ENCODE data around the gene RIT2.

The RIT2 gene

DNA sequence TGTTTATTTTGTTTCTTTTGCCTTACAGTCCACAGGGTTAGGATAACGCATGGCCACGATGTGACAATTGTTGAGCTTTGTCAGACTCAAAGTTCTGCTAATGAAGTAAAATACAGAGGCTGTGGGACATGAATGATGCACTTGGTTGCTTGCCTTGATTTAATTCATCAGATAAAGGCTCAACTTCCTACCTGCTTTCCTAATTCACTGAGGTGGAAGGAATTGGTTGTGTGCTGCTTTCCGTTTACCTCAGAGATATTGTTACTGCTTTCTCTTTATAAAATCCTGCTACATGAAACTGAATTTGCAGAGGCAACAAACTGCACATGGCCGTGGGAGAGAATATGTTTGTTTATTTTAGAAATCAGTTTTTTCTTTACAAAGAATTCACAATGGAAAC is 6.6 kb downstream of the RIT2 start:
- no peak overlapping the region for H3K4me3 ChIP-seq (ENCODE audit: low read depth, low read length)
- H3K36me3 ChIP-seq (ENCODE audit: control insufficient read depth in 2 of 2, insufficient read depth in 1 of 2, low read length in 2 of 2), result no peaks in the 10 kb centered on the region
- POLR2A ChIA-PET, result no interaction called here
- H3K9me3 ChIP-seq (ENCODE audit: control insufficient read depth, insufficient read depth, low read depth, low read length), result no peaks in the 10 kb centered on the region
- CTCF ChIA-PET, result no interaction called here
- 0 out of 2 replicates have a peak, but pooled peaks cover 6% of the 10 kb centered on the region for H3K4me1 ChIP-seq (ENCODE audit: control insufficient read depth, insufficient read depth, low read length)
- no peak overlapping the region for H3K27ac ChIP-seq (ENCODE audit: extremely low read depth, low read depth, low read length)
- TF ChIP-seq, protein P1, sequence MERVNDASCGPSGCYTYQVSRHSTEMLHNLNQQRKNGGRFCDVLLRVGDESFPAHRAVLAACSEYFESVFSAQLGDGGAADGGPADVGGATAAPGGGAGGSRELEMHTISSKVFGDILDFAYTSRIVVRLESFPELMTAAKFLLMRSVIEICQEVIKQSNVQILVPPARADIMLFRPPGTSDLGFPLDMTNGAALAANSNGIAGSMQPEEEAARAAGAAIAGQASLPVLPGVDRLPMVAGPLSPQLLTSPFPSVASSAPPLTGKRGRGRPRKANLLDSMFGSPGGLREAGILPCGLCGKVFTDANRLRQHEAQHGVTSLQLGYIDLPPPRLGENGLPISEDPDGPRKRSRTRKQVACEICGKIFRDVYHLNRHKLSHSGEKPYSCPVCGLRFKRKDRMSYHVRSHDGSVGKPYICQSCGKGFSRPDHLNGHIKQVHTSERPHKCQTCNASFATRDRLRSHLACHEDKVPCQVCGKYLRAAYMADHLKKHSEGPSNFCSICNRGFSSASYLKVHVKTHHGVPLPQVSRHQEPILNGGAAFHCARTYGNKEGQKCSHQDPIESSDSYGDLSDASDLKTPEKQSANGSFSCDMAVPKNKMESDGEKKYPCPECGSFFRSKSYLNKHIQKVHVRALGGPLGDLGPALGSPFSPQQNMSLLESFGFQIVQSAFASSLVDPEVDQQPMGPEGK (tag by site-specific recombination; IDR thresholded peaks at IDR 0.05), result no peak
- TF ChIP-seq GLIS2 (tag by site-specific recombination; IDR thresholded peaks at IDR 0.05) (no peak), ZNF302 (tag by site-specific recombination; IDR thresholded peaks at IDR 0.05; ENCODE audit: low read depth) (no peak), ZNF48 (tag by site-specific recombination; IDR thresholded peaks at IDR 0.05) (no peak), SETDB1 (IDR thresholded peaks at IDR 0.05; ENCODE audit: insufficient read length, low read length) (no peak), ZNF341 (tag by site-specific recombination; IDR thresholded peaks at IDR 0.05; ENCODE audit: low read depth) (no peak), ZFHX2 (tag by site-specific recombination; conservative IDR thresholded peaks at IDR 0.05) (no peak), GLI4 (tag by site-specific recombination; IDR thresholded peaks at IDR 0.05) (no peak), FEZF1 (tag by site-specific recombination; IDR thresholded peaks at IDR 0.05) (no peak), ZNF629 (tag by site-specific recombination; IDR thresholded peaks at IDR 0.05) (no peak), ZNF423 (tag by site-specific recombination; IDR thresholded peaks at IDR 0.05) (no peak), MYNN (tag by site-specific recombination; IDR thresholded peaks at IDR 0.05; ENCODE audit: borderline replicate concordance) (no peak), ZSCAN23 (tag by site-specific recombination; IDR thresholded peaks at IDR 0.05) (no peak), ZNF184 (tag by site-specific recombination; IDR thresholded peaks at IDR 0.05) (no peak), ZNF23 (tag by site-specific recombination; IDR thresholded peaks at IDR 0.05; ENCODE audit: borderline replicate concordance) (no peak)

DNA sequence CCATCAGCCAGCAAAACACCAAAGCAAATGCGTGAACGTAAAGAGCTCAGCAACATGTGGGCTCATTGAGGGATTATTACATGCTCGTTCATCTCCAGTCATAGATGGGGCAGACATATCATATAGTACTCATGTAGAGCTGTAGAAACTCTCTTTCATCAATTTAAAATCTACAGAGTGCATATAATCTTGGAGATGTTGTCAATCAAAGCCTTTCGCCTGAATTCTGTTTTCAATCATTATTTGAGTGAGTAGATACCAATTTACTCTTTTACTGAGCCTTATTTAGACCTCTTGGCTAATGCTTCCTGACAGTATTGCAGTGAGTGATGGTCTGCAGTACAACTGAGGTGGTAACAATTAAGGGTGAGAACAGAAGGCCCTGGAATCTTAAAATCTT is 7.0 kb downstream of the RIT2 start:
- CTCF ChIA-PET, result no interaction called here
- Histone ChIP-seq H3K4me3 (ENCODE audit: low read depth, low read length) (no peak overlapping the region), H3K36me3 (ENCODE audit: control insufficient read depth in 2 of 2, insufficient read depth in 1 of 2, low read length in 2 of 2) (no peaks in the 10 kb centered on the region), H3K27ac (ENCODE audit: extremely low read depth, low read depth, low read length) (no peak overlapping the region), H3K4me1 (ENCODE audit: control insufficient read depth, insufficient read depth, low read length) (0 out of 2 replicates have a peak, but pooled peaks cover 6% of the 10 kb centered on the region), H3K9me3 (ENCODE audit: control insufficient read depth, insufficient read depth, low read depth, low read length) (no peaks in the 10 kb centered on the region)
- POLR2A ChIA-PET, result no interaction called here
- no peak for TF ChIP-seq ZBTB8A (tag by site-specific recombination; IDR thresholded peaks at IDR 0.05)
- no peak for TF ChIP-seq ZNF350 (tag by site-specific recombination; IDR thresholded peaks at IDR 0.05)
- TF ChIP-seq SCRT1 (tag by site-specific recombination; IDR thresholded peaks at IDR 0.05; ENCODE audit: borderline replicate concordance), result no peak
- TF ChIP-seq, protein P2, sequence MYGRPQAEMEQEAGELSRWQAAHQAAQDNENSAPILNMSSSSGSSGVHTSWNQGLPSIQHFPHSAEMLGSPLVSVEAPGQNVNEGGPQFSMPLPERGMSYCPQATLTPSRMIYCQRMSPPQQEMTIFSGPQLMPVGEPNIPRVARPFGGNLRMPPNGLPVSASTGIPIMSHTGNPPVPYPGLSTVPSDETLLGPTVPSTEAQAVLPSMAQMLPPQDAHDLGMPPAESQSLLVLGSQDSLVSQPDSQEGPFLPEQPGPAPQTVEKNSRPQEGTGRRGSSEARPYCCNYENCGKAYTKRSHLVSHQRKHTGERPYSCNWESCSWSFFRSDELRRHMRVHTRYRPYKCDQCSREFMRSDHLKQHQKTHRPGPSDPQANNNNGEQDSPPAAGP (tag by site-specific recombination; IDR thresholded peaks at IDR 0.05), result no peak
- TF ChIP-seq, protein P3, sequence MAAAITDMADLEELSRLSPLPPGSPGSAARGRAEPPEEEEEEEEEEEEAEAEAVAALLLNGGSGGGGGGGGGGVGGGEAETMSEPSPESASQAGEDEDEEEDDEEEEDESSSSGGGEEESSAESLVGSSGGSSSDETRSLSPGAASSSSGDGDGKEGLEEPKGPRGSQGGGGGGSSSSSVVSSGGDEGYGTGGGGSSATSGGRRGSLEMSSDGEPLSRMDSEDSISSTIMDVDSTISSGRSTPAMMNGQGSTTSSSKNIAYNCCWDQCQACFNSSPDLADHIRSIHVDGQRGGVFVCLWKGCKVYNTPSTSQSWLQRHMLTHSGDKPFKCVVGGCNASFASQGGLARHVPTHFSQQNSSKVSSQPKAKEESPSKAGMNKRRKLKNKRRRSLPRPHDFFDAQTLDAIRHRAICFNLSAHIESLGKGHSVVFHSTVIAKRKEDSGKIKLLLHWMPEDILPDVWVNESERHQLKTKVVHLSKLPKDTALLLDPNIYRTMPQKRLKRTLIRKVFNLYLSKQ (tag by site-specific recombination; IDR thresholded peaks at IDR 0.05; ENCODE audit: borderline replicate concordance), result no peak
- no peak for TF ChIP-seq ZNF132 (tag by site-specific recombination; IDR thresholded peaks at IDR 0.05; ENCODE audit: borderline replicate concordance)
- TF ChIP-seq ZNF140 (tag by site-specific recombination; IDR thresholded peaks at IDR 0.05), result no peak
- no peak for TF ChIP-seq ZBTB17 (tag by site-specific recombination; IDR thresholded peaks at IDR 0.05)
- TF ChIP-seq, protein P4, sequence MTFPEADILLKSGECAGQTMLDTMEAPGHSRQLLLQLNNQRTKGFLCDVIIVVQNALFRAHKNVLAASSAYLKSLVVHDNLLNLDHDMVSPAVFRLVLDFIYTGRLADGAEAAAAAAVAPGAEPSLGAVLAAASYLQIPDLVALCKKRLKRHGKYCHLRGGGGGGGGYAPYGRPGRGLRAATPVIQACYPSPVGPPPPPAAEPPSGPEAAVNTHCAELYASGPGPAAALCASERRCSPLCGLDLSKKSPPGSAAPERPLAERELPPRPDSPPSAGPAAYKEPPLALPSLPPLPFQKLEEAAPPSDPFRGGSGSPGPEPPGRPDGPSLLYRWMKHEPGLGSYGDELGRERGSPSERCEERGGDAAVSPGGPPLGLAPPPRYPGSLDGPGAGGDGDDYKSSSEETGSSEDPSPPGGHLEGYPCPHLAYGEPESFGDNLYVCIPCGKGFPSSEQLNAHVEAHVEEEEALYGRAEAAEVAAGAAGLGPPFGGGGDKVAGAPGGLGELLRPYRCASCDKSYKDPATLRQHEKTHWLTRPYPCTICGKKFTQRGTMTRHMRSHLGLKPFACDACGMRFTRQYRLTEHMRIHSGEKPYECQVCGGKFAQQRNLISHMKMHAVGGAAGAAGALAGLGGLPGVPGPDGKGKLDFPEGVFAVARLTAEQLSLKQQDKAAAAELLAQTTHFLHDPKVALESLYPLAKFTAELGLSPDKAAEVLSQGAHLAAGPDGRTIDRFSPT (tag by site-specific recombination; IDR thresholded peaks at IDR 0.05), result no peak
- TF ChIP-seq ZNF544 (tag by site-specific recombination; IDR thresholded peaks at IDR 0.05), result no peak
- TF ChIP-seq ZNF626 (tag by site-specific recombination; IDR thresholded peaks at IDR 0.05), result no peak
- no peak for TF ChIP-seq ZNF155 (tag by site-specific recombination; IDR thresholded peaks at IDR 0.05)
- TF ChIP-seq, protein P5, sequence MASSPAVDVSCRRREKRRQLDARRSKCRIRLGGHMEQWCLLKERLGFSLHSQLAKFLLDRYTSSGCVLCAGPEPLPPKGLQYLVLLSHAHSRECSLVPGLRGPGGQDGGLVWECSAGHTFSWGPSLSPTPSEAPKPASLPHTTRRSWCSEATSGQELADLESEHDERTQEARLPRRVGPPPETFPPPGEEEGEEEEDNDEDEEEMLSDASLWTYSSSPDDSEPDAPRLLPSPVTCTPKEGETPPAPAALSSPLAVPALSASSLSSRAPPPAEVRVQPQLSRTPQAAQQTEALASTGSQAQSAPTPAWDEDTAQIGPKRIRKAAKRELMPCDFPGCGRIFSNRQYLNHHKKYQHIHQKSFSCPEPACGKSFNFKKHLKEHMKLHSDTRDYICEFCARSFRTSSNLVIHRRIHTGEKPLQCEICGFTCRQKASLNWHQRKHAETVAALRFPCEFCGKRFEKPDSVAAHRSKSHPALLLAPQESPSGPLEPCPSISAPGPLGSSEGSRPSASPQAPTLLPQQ (tag by site-specific recombination; IDR thresholded peaks at IDR 0.05), result no peak
- TF ChIP-seq OSR2 (tag by site-specific recombination; IDR thresholded peaks at IDR 0.05), result no peak
